NCI-H146 (cell line): ENCODE measurements around the gene EFCAB9.

Experiments
- DNase-seq: peaks from one replicate; lab custom pipeline; 2025; lab: John Stamatoyannopoulos, UW

The EFCAB9 gene

GRCh38 chr5:172243302-172243701, 49.3 kb downstream of the EFCAB9 start:
- DNase-seq: no peak

- DNase-seq: no peak
These were observed 51.1 kb downstream of the EFCAB9 start for GRCh38 chr5:172245046-172245445.

- no peak for DNase-seq
These were observed 51.7 kb downstream of the EFCAB9 start for GRCh38 chr5:172245703-172246125.

- DNase-seq: no peak
These were observed 54.7 kb downstream of the EFCAB9 start for GRCh38 chr5:172248637-172249036.

- DNase-seq: no peak
These were observed 57.4 kb downstream of the EFCAB9 start for GRCh38 chr5:172251419-172251818.

GRCh38 chr5:172252501-172252900, 58.5 kb downstream of the EFCAB9 start:
- no peak for DNase-seq
